ENCODE measurements around the gene OR4E2.

The OR4E2 gene

GRCh38 chr14:21647380-21647779, 6.3 kb upstream of the OR4E2 start:
- no peak for DNase-seq (ENCODE audit: low read depth, low spot score)
- Histone ChIP-seq H3K27ac (ENCODE audit: low read length) (no peak overlapping the region), H3K9me3 (ENCODE audit: control insufficient read depth, insufficient read depth, low read length) (no peaks in the 10 kb centered on the region), H3K4me3 (ENCODE audit: low read length) (no peak overlapping the region), H3K4me1 (ENCODE audit: control insufficient read depth, insufficient read depth, low read length) (peaks cover 4% of the 10 kb centered on the region), H3K27me3 (ENCODE audit: control insufficient read depth, insufficient read depth, low read length) (no peaks in the 10 kb centered on the region), H3K36me3 (ENCODE audit: control insufficient read depth, insufficient read depth, low read length) (no peaks in the 10 kb centered on the region)

DNA sequence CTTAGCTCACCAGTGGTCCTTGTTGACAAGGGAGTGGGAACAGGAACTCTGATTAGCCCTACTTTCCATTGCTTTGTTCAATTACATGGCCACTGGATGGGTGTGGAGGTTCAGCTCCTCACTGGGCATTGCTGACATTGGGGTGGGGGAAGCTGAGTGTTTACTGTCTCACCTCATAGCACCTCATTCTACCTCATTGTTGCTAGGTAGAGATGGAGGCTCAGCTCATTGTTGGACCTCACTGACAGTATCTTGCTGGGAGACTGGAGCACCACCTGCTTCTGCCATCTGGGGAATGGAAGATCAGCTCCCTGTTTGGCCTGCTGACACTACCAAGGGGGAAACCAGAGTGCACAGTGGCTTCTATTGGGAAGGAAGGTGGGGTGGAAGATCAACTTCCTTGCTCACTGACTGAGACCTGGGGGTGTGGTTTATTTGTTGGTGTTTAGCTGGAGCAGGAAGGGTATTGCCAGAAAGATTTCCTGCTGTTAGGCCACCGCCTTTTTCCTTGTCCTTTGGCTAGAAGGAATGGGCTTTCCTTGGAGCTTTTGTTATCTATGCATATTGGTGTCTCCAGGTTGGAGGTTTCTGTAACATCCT, 1.3 kb upstream of the OR4E2 start:
- DNase-seq (ENCODE audit: low read depth, low spot score), result no peak
- Histone ChIP-seq H3K27me3 (ENCODE audit: control insufficient read depth, insufficient read depth, low read length) (no peaks in the 10 kb centered on the region), H3K9me3 (ENCODE audit: control insufficient read depth, insufficient read depth, low read length) (no peaks in the 10 kb centered on the region), H3K36me3 (ENCODE audit: control insufficient read depth, insufficient read depth, low read length) (no peaks in the 10 kb centered on the region), H3K27ac (ENCODE audit: low read length) (no peak overlapping the region), H3K4me3 (ENCODE audit: low read length) (no peak overlapping the region), H3K4me1 (ENCODE audit: control insufficient read depth, insufficient read depth, low read length) (no peaks in the 10 kb centered on the region; the same call in 1 of the 2 replicates)
- WGBS (ENCODE audit: insufficient coverage, insufficient read length), result no CpG with 5 or more reads among the region's 1 CpG

DNA sequence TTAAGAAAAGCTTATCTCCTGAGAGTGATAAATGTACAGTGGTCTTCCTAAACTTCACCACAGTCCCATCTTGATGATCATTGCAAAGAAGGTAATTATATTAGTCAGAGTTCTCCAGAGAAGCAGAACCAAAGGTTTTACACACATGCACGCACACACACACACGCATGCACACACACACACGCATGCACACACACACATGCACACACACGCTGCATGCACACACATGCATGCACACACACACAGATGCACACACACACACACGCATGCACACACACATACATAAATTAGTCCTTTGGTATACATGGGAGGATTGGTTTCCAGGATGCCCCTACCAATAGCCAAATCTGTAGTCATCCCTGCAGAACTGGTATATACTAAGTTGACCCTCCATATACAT, 580 bp downstream of the OR4E2 start:
- WGBS (ENCODE audit: insufficient coverage, insufficient read length), result no CpG with 5 or more reads among the region's 5 CpGs
- H3K4me1 ChIP-seq (ENCODE audit: control insufficient read depth, insufficient read depth, low read length), result no peaks in the 10 kb centered on the region; the same call in 1 of the 2 replicates
- no peak overlapping the region for H3K4me3 ChIP-seq (ENCODE audit: low read length)
- no peaks in the 10 kb centered on the region for H3K36me3 ChIP-seq (ENCODE audit: control insufficient read depth, insufficient read depth, low read length)
- no peak overlapping the region for H3K27ac ChIP-seq (ENCODE audit: low read length)
- no peaks in the 10 kb centered on the region for H3K27me3 ChIP-seq (ENCODE audit: control insufficient read depth, insufficient read depth, low read length)
- H3K9me3 ChIP-seq (ENCODE audit: control insufficient read depth, insufficient read depth, low read length), result no peaks in the 10 kb centered on the region
- no peak for DNase-seq (ENCODE audit: low read depth, low spot score)

GRCh38 chr14:21656980-21657379, 3.3 kb downstream of the OR4E2 start:
- WGBS (ENCODE audit: insufficient coverage, insufficient read length), result no CpG with 5 or more reads among the region's 1 CpG
- no peak for DNase-seq (ENCODE audit: low read depth, low spot score)
- no peaks in the 10 kb centered on the region for H3K27me3 ChIP-seq (ENCODE audit: control insufficient read depth, insufficient read depth, low read length)
- H3K27ac ChIP-seq (ENCODE audit: low read length), result no peak overlapping the region
- H3K4me3 ChIP-seq (ENCODE audit: low read length), result no peak overlapping the region
- no peaks in the 10 kb centered on the region for H3K9me3 ChIP-seq (ENCODE audit: control insufficient read depth, insufficient read depth, low read length)
- no peaks in the 10 kb centered on the region for H3K36me3 ChIP-seq (ENCODE audit: control insufficient read depth, insufficient read depth, low read length)
- no peaks in the 10 kb centered on the region; the same call in 1 of the 2 replicates for H3K4me1 ChIP-seq (ENCODE audit: control insufficient read depth, insufficient read depth, low read length)

GRCh38 chr14:21668377-21668776, 14.7 kb downstream of the OR4E2 start:
- H3K9me3 ChIP-seq (ENCODE audit: control insufficient read depth, insufficient read depth, low read length), result no peaks in the 10 kb centered on the region
- DNase-seq (ENCODE audit: low read depth, low spot score), result no peak
- no peak overlapping the region for H3K27ac ChIP-seq (ENCODE audit: low read length)
- no CpG with 5 or more reads among the region's 3 CpGs for WGBS (ENCODE audit: insufficient coverage, insufficient read length)
- 0 out of 2 replicates have a peak, but pooled peaks cover 1% of the 10 kb centered on the region for H3K4me1 ChIP-seq (ENCODE audit: control insufficient read depth, insufficient read depth, low read length)
- no peaks in the 10 kb centered on the region for H3K27me3 ChIP-seq (ENCODE audit: control insufficient read depth, insufficient read depth, low read length)
- H3K36me3 ChIP-seq (ENCODE audit: control insufficient read depth, insufficient read depth, low read length), result no peaks in the 10 kb centered on the region
- H3K4me3 ChIP-seq (ENCODE audit: low read length), result no peak overlapping the region

DNA sequence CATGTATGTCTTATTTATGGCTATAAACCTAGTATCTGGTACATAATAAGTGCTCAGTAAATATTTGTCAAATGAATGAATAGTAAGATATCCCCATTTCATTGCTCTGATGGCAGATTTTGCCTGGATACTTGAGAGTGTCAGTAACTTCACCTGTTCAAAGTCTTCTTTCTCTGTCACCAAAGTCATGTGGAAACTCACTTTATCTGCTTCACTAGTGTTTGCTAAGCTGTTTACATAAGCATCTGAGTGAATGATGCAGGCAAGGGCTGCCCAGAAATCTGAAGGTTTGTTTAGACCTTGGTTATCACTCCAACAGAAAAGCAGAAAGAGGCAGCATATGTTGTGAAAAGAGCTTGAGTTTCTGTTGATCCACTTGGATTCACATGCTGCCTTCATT, 15.6 kb downstream of the OR4E2 start:
- DNase-seq (ENCODE audit: low read depth, low spot score), result no peak
- Histone ChIP-seq H3K27me3 (ENCODE audit: control insufficient read depth, insufficient read depth, low read length) (no peaks in the 10 kb centered on the region), H3K9me3 (ENCODE audit: control insufficient read depth, insufficient read depth, low read length) (no peaks in the 10 kb centered on the region), H3K36me3 (ENCODE audit: control insufficient read depth, insufficient read depth, low read length) (no peaks in the 10 kb centered on the region), H3K4me3 (ENCODE audit: low read length) (no peak overlapping the region), H3K4me1 (ENCODE audit: control insufficient read depth, insufficient read depth, low read length) (0 out of 2 replicates have a peak, but pooled peaks cover 1% of the 10 kb centered on the region), H3K27ac (ENCODE audit: low read length) (no peak overlapping the region)

- WGBS (ENCODE audit: insufficient coverage, insufficient read length), result no CpG with 5 or more reads among the region's 2 CpGs
- Histone ChIP-seq H3K27ac (ENCODE audit: low read length) (no peak overlapping the region), H3K4me1 (ENCODE audit: control insufficient read depth, insufficient read depth, low read length) (no peaks in the 10 kb centered on the region), H3K27me3 (ENCODE audit: control insufficient read depth, insufficient read depth, low read length) (no peaks in the 10 kb centered on the region), H3K36me3 (ENCODE audit: control insufficient read depth, insufficient read depth, low read length) (no peaks in the 10 kb centered on the region), H3K9me3 (ENCODE audit: control insufficient read depth, insufficient read depth, low read length) (no peaks in the 10 kb centered on the region), H3K4me3 (ENCODE audit: low read length) (no peak overlapping the region)
- no peak for DNase-seq (ENCODE audit: low read depth, low spot score)
Observed at GRCh38 chr14:21671371-21671770, 17.7 kb downstream of the OR4E2 start.

GRCh38 chr14:21672116-21672515, 18.5 kb downstream of the OR4E2 start:
- WGBS (ENCODE audit: insufficient coverage, insufficient read length), result no CpG with 5 or more reads among the region's 1 CpG
- Histone ChIP-seq H3K27ac (ENCODE audit: low read length) (no peak overlapping the region), H3K27me3 (ENCODE audit: control insufficient read depth, insufficient read depth, low read length) (no peaks in the 10 kb centered on the region), H3K4me1 (ENCODE audit: control insufficient read depth, insufficient read depth, low read length) (no peaks in the 10 kb centered on the region), H3K9me3 (ENCODE audit: control insufficient read depth, insufficient read depth, low read length) (no peaks in the 10 kb centered on the region), H3K4me3 (ENCODE audit: low read length) (no peak overlapping the region), H3K36me3 (ENCODE audit: control insufficient read depth, insufficient read depth, low read length) (no peaks in the 10 kb centered on the region)
- no peak for DNase-seq (ENCODE audit: low read depth, low spot score)

GRCh38 chr14:21673718-21674117, 20.1 kb downstream of the OR4E2 start, which contains the start of gene OR4E1:
Gene OR4E1 (minus strand): TSS chr14:21673818. CDS start chr14:21670935, 2,883 bp downstream.
- Histone ChIP-seq H3K9me3 (ENCODE audit: control insufficient read depth, insufficient read depth, low read length) (no peaks in the 10 kb centered on the region), H3K36me3 (ENCODE audit: control insufficient read depth, insufficient read depth, low read length) (no peaks in the 10 kb centered on the region), H3K27ac (ENCODE audit: low read length) (no peak within 1 kb of the TSS), H3K4me1 (ENCODE audit: control insufficient read depth, insufficient read depth, low read length) (no peaks in the 10 kb centered on the region), H3K4me3 (ENCODE audit: low read length) (no peak within 1 kb of the TSS), H3K27me3 (ENCODE audit: control insufficient read depth, insufficient read depth, low read length) (no peaks in the 10 kb centered on the region)
- DNase-seq (ENCODE audit: low read depth, low spot score), result no peak
- no CpG with 5 or more reads among the region's 1 CpG for WGBS (ENCODE audit: insufficient coverage, insufficient read length)

GRCh38 chr14:21675566-21675965, 21.9 kb downstream of the OR4E2 start:
- Histone ChIP-seq H3K9me3 (ENCODE audit: control insufficient read depth, insufficient read depth, low read length) (no peaks in the 10 kb centered on the region), H3K4me1 (ENCODE audit: control insufficient read depth, insufficient read depth, low read length) (no peaks in the 10 kb centered on the region), H3K27ac (ENCODE audit: low read length) (no peak overlapping the region), H3K4me3 (ENCODE audit: low read length) (no peak overlapping the region), H3K27me3 (ENCODE audit: control insufficient read depth, insufficient read depth, low read length) (no peaks in the 10 kb centered on the region), H3K36me3 (ENCODE audit: control insufficient read depth, insufficient read depth, low read length) (no peaks in the 10 kb centered on the region)
- DNase-seq (ENCODE audit: low read depth, low spot score), result no peak
- whole genome bisulfite sequencing (ENCODE audit: insufficient coverage, insufficient read length), result no CpG with 5 or more reads among the region's 4 CpGs

DNA sequence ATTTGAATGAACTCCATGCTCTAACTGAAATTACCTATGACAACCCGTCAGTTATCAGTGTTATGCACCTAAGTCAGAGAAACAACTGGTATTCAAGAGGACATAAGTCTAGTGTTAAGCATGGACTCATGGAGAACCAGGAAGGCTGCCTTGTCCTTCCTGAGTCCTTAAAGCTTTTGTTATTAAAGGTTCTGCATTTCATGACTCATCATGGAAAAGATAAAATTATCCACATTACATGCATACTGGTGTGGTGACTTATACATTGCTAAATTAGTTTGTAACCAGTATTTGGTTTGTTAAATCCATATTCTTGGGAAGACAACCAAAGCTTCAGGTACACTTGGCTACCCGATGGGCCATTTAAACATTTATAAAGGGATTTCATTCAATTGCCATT, 26.4 kb downstream of the OR4E2 start:
- Histone ChIP-seq H3K27me3 (ENCODE audit: control insufficient read depth, insufficient read depth, low read length) (no peaks in the 10 kb centered on the region), H3K4me3 (ENCODE audit: low read length) (no peak overlapping the region)
- no CpG with 5 or more reads among the region's 2 CpGs for WGBS (ENCODE audit: insufficient coverage, insufficient read length)

More for the DNA sequence above, 26.4 kb downstream of the OR4E2 start:
- Histone ChIP-seq H3K4me1 (ENCODE audit: control insufficient read depth, insufficient read depth, low read length) (no peaks in the 10 kb centered on the region), H3K9me3 (ENCODE audit: control insufficient read depth, insufficient read depth, low read length) (no peaks in the 10 kb centered on the region), H3K36me3 (ENCODE audit: control insufficient read depth, insufficient read depth, low read length) (no peaks in the 10 kb centered on the region), H3K27ac (ENCODE audit: low read length) (no peak overlapping the region)
- DNase-seq (ENCODE audit: low read depth, low spot score), result no peak
